Smooth muscle cell (in vitro differentiated cells): ENCODE data around the gene TCF19. TPM values are rescaled to one million over a fixed set of nuclear protein-coding genes. Genes with fewer than 3 reads are reported as not detected.
"Not testable (repeated sequence)": the region's sequence is repeated elsewhere in the genome, so short reads cannot be mapped to it uniquely, and the experiment has no call there.

Experiments
- DNase-seq: peaks from one replicate; lab custom pipeline; 2025; ENCODE audit not compliant: unreplicated experiment; lab: John Stamatoyannopoulos, UW
- H2AFZ ChIP-seq: fragments of 200-600 bp; sonication (generic); 2 replicates; pipeline ENCODE4 v1.6.0; 2016; ENCODE audit warnings: antibody characterized with exemption, low read depth, mild to moderate bottlenecking
- H3F3A ChIP-seq: fragments of 200-600 bp; sonication (generic); 2 replicates; pipeline ENCODE4 v1.6.0; 2017; ENCODE audit warnings: antibody characterized with exemption, low read depth
- H3K27ac ChIP-seq: fragments of 200-600 bp; sonication (generic); 2 replicates; pipeline ENCODE4 v1.5.1; 2016; ENCODE audit warnings: low read depth, mild to moderate bottlenecking
- H3K27me3 ChIP-seq: fragments of 200-600 bp; sonication (generic); 2 replicates; pipeline ENCODE4 v1.6.1; 2016; ENCODE audit warnings: low read depth, mild to moderate bottlenecking
- H3K36me3 ChIP-seq: fragments of 200-600 bp; sonication (generic); 2 replicates; pipeline ENCODE4 v1.5.1; 2016; ENCODE audit warnings: low read depth
- H3K4me1 ChIP-seq: fragments of 200-600 bp; sonication (generic); 2 replicates; pipeline ENCODE4 v1.5.1; 2016; ENCODE audit warnings: low read depth
- H3K4me2 ChIP-seq: fragments of 200-600 bp; sonication (generic); 2 replicates; pipeline ENCODE4 v1.6.0; 2016; ENCODE audit warnings: mild to moderate bottlenecking
- H3K4me3 ChIP-seq: fragments of 200-600 bp; sonication (generic); 2 replicates; pipeline ENCODE4 v1.5.1; 2016; ENCODE audit warnings: mild to moderate bottlenecking
- H3K79me2 ChIP-seq: fragments of 200-600 bp; sonication (generic); 2 replicates; pipeline ENCODE4 v1.6.0; 2016; ENCODE audit warnings: low read depth, mild to moderate bottlenecking
- H3K9ac ChIP-seq: fragments of 200-600 bp; sonication (generic); 2 replicates; pipeline ENCODE4 v1.6.0; 2016; ENCODE audit warnings: low read depth
- H3K9me3 ChIP-seq: fragments of 200-600 bp; sonication (generic); replicated peaks from 2 replicates; pipeline ENCODE4 v1.5.1; 2016; ENCODE audit warnings: low read depth
- H4K20me1 ChIP-seq: fragments of 200-600 bp; sonication (generic); 2 replicates; pipeline ENCODE4 v1.6.0; 2016; ENCODE audit warnings: low read depth
- CTCF ChIP-seq: fragments of 200-600 bp; sonication (generic); IDR thresholded peaks from 2 replicates; pipeline ENCODE4 v1.5.1; 2017; ENCODE audit warnings: borderline replicate concordance, mild to moderate bottlenecking, antibody characterized with exemption; ENCODE audit not compliant: insufficient read depth, poor library complexity, severe bottlenecking
- WGBS: methylation state at CpG from one replicate; pipeline ENCODE4 v1.1.7; 2016; ENCODE audit warnings: low lambda C conversion rate; 5-methylcytosine and 5-hydroxymethylcytosine counted together
- polyA plus RNA-seq: library from polyadenylated mRNA; unstranded; fragments of >200 nt; fragmentation: Nextera tagmentation; extraction: Ambion mirVana; gene quantifications from 2 replicates; pipeline ENCODE4 v1.2.1, GENCODE V29; 2016
- total RNA-seq: library from RNA; depleted of rRNA; stranded (reverse); fragments of >200 nt; gene quantifications from 2 replicates; pipeline ENCODE4 v1.2.3, GENCODE V29; 2014

The TCF19 gene
- total and polyA plus RNA-seq, 2 experiments from 2014 or later = 7.8 to 10.5 TPM

- no peak for TF ChIP-seq CTCF
- Histone ChIP-seq H3K4me2 (no peak overlapping the region), H4K20me1 (no peaks in the 10 kb centered on the region), H2AFZ (no peak overlapping the region), H3K36me3 (no peaks in the 10 kb centered on the region), H3K9me3 (no peaks in the 10 kb centered on the region), H3F3A (no peaks in the 10 kb centered on the region), H3K4me1 (no peaks in the 10 kb centered on the region), H3K9ac (no peak overlapping the region), H3K27ac (no peak overlapping the region), H3K27me3 (no peaks in the 10 kb centered on the region), H3K79me2 (no peaks in the 10 kb centered on the region), H3K4me3 (no peak overlapping the region)
- DNase-seq = no peak
- WGBS = 76% methylated on average over 8 of the region's 8 CpGs
Measured at GRCh38 chr6:31178143-31179041, 20.0 kb downstream of the TCF19 start.

- Histone ChIP-seq H3K9ac (no peak overlapping the region), H3K36me3 (no peaks in the 10 kb centered on the region), H3K4me2 (no peak overlapping the region), H2AFZ (no peak overlapping the region), H3F3A (no peaks in the 10 kb centered on the region), H3K27me3 (no peaks in the 10 kb centered on the region), H3K4me3 (no peak overlapping the region), H3K79me2 (no peaks in the 10 kb centered on the region), H3K9me3 (no peaks in the 10 kb centered on the region), H3K4me1 (no peaks in the 10 kb centered on the region), H4K20me1 (no peaks in the 10 kb centered on the region), H3K27ac (no peak overlapping the region)
- no peak for DNase-seq
- TF ChIP-seq CTCF = no peak
- 81% methylated on average over 4 of the region's 4 CpGs for WGBS
Measured at GRCh38 chr6:31179042-31179386, 20.6 kb downstream of the TCF19 start.

GRCh38 chr6:31179896-31180295 lies 21.5 kb downstream of the TCF19 start:
- no peak overlapping the region for H3K4me2 ChIP-seq
- no peak overlapping the region for H2AFZ ChIP-seq
- no peaks in the 10 kb centered on the region for H3K79me2 ChIP-seq
- no peaks in the 10 kb centered on the region for H3K36me3 ChIP-seq
- no peak overlapping the region for H3K27ac ChIP-seq
- no peaks in the 10 kb centered on the region for H3F3A ChIP-seq
- H4K20me1 ChIP-seq = no peaks in the 10 kb centered on the region
- no peak overlapping the region for H3K4me3 ChIP-seq
- no peaks in the 10 kb centered on the region for H3K9me3 ChIP-seq
- no peak overlapping the region for H3K9ac ChIP-seq
- H3K4me1 ChIP-seq = no peaks in the 10 kb centered on the region
- TF ChIP-seq CTCF = no peak
- 98% methylated on average over 8 of the region's 8 CpGs for WGBS
- no peak for DNase-seq
- no peaks in the 10 kb centered on the region for H3K27me3 ChIP-seq

GRCh38 chr6:31180500-31180899 lies 22.1 kb downstream of the TCF19 start:
- 93% methylated on average over 26 of the region's 26 CpGs for WGBS
- no peaks in the 10 kb centered on the region for H3K36me3 ChIP-seq
- H3K9ac ChIP-seq = no peak overlapping the region
- H3K9me3 ChIP-seq = no peaks in the 10 kb centered on the region
- no peak overlapping the region for H3K4me2 ChIP-seq
- H3K79me2 ChIP-seq = no peaks in the 10 kb centered on the region
- H2AFZ ChIP-seq = no peak overlapping the region
- no peak for TF ChIP-seq CTCF
- DNase-seq = no peak
- no peak overlapping the region for H3K4me3 ChIP-seq
- no peaks in the 10 kb centered on the region for H3K27me3 ChIP-seq
- H3F3A ChIP-seq = no peaks in the 10 kb centered on the region
- no peaks in the 10 kb centered on the region for H4K20me1 ChIP-seq
- no peak overlapping the region for H3K27ac ChIP-seq
- no peaks in the 10 kb centered on the region for H3K4me1 ChIP-seq

- H3K9ac ChIP-seq, H3K4me3 ChIP-seq, H3F3A ChIP-seq, H4K20me1 ChIP-seq, H3K27me3 ChIP-seq, H3K36me3 ChIP-seq, DNase-seq, H3K79me2 ChIP-seq, H3K9me3 ChIP-seq, H3K4me2 ChIP-seq, H3K27ac ChIP-seq, H3K4me1 ChIP-seq, H2AFZ ChIP-seq: not testable (repeated sequence)
- WGBS = 91% methylated on average over 2 of the region's 2 CpGs
Measured at GRCh38 chr6:31183287-31183686, 24.9 kb downstream of the TCF19 start.
